Activated CD4-positive, alpha-beta T cell treated with anti-CD3 and anti-CD28 coated beads, Interleukin-2, amount 50 U/mL, for 4 hours (primary cell): ENCODE results near the gene RSF1.
"Not testable (repeated sequence)": the region's sequence is repeated elsewhere in the genome, so short reads cannot be mapped to it uniquely, and the experiment has no call there.

ENCODE experiments used
- DNase-seq, 2 experiments: peaks; one replicate each; pipeline ENCODE4 v3.0.0-alpha.2; 2020

The RSF1 gene

DNA sequence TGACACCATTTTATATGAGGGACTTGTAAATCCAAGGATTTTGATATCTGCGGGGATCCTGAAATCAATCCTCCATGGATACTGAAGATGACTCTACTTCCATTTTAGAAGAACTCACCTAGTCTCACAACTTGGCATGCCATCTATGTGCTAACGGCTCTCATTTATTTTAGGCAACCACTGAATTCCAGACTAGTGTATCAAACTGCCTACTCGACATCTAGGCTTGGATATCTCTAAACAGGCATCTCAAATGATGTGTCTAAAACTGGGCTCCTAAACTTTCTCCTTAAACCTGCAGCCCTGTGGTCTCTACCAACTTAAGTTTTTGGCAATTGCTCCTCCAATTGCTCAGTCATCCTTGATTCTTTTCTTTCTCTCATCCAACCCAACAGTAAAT lies 151.8 kb downstream of the RSF1 start:
- no peak for DNase-seq

DNA sequence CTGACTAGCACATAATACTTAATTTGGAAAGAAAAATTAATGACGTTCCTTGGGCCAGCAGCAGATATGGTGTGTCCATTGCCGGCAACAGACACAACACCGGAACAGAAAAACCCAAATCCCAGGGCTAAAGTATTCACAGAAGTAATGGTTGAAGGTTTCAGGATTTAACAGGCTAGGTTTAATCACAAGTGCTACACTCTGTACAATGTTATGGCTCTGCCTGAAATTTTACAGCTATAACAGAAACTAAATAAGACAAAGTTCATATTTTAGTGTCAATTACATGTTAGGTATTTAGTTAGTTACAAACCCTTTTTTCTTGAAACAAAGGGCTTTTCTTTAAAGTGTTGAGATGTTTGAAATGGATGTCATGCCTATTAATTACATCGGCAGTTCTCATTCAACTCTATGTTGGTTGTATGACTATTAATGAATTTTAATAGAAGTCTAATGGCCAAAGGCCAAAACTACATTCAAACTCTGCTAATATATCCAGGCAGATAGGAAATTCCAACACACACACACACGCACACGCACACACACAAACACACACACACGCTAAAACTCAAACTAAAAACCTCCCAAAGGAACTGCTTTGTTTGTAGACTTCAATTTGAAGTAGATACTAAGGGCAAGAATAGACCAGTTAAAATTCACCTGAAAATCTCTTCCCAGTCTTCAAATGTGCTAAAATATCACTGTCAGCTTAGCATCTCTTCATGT lies 155.1 kb downstream of the RSF1 start:
- DNase-seq: no peak

DNA sequence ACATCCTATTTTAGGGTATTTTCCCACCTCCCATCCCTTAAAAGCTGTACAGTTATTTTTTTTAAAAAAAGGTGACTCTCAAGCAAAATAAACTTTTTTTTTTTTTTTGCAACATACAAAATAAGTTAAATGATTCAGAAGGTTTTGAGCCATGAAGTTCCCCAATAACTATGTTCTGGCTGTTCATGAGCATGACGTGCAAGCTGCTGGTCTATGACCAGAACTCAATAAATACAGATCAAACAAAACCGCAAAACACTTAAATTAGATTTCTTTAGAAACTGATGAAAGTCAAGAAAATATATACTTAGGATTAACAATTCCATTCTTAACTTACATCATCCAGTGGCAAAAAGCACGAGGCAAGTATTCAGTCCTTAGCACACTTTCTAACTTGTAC lies 158.9 kb downstream of the RSF1 start:
- DNase-seq: no peak

DNA sequence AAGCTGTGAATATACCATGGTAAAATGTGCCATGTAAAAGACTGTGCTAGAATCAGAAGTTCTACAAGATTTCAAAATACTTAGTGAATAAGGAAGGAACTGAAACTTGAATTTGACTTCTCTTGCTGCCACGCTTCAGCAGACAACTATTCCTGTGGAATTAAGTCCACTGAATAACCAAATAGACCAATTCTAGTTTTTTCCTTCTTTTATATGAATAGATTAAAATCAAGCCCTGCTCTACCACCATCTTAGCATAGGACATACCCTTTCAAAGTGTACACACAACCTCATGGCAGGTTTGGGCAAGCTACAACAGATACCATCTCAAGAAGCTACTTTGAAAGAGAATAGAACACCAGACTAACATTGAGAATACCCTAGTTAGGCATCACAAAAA lies 159.6 kb downstream of the RSF1 start:
- no peak for DNase-seq

DNA sequence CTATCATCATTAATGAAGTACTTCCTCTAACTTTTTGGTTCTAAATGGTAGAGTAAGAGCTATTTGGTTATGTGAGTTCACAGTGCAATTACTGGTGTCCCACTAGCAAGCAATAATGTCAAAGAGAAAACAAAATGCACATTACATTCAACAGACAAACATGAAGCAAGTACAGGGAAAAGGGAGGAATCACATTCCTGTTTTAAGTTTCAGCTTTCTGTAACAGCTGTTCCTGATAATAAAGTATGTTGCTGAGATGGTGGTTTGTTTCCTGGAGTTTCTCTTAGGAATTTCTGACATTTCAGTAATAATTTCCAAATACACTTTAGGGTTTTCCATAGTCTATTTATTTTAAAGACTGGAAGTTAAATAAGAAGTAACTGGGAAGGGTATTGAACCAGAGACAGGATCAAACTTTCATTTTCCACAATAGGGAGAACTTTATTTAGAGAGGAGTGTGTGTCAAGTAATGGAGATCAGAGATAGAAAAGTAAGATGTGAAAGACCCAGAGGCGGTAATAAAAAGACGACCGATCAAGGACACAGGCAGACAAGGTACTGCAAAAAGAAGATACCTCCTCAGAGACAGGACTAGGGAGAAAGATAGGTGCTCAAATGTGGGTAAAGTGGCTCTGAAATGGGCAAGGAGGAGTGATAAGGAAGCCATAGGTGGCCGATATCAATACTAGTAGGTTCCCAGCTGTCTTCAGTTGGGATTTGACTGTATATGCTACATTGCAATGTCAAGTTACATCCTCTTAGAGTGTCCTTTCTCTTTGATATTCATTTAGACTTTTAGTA lies 162.1 kb downstream of the RSF1 start:
- no peak for DNase-seq

DNA sequence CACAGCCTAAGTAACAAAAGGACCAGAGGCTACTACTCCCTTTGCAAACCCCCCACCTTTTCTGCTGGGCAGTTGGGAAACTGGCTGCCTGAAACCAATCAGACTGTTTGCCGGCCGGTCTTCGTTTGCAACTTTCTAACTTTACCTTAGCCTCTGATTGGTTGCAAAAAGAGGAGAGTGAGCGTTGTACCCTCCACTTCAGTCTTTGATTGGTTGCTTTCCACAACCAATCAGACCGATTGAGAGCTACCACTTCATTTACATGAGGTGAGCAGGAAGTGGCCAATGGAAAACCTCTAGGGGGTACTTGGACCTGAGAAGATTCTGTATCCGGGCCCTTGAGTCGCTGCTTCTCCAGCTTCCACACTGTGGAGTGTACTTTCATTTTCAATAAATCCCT lies 164.2 kb downstream of the RSF1 start:
- DNase-seq: no peak

DNA sequence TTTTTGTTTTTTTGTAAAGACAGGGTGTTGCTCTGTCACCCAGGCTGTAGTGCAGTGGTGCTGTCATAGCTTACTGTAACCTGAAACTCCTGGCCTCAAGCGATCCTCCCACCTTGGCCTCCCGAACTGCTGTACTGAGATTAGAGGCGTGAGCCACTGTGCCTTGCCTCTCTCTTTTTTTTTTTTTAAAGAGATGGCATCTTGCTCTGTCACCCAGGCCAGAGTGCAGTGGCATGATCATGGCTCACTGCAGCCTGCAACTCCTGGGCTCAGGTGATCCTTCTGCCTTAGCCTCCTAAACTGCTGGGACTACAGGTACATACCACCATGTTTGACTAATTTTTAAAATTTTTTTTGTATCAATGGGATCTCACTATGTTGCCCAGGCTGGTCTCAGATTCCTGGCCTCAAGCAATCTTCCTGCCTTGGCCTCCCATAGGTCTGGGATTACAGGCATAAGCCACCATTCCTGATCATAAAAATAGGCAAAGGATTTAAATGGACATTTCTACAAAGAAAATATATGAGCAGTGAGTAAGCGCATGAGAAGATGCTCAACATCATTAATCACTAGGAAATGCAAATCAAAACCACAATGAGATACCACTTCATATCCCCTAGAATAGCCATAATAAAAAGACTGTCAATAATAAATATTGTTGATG lies 165.6 kb downstream of the RSF1 start:
- DNase-seq: no peak

DNA sequence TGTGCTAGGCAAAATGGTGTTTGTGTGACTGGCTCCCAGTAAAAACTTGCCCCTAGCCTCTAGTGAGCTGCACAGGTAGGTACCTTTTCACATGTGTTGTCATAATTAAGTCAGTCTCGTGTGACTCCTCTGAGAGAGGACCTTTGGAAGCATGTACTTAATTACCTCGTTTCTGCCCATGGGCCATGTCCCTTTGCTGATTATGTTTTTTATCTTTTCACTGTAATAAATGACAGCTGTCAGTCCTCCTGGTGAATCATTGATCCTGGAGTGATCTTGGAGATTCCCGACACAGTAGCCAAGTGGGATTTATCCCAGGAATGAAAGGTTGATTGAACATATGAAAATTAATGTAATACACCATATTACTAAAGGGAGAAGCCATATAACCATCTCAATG lies 170.4 kb downstream of the RSF1 start:
- no peak for DNase-seq

DNA sequence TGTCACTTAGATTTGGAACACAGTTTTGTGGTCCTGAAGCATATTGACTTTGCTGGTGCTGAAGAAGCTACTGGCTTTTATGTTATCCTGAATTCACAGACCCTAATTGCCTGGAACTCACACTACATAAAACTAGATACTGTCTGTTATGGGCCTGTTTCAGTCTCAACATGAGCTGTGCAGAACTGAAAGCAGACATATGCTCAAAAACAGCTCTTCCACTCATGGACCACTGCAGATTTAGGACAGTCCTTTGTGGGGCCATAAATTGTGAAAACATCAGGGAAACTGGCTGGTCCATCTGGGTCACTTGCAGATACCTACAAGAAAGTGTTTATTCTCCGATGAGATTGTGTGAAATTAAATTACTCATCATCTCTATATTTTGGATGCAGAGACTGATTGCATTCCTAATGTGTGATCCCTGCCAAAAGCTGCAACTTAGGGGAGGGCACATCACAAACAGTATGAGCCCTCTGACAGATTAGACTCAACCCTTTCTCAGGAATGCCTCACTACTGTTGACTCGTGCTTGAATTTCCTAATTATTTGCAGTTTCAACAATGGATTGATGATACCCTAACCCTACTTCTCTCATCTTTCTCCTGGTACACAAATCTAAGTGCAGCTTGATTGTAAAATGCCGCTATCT lies 172.7 kb downstream of the RSF1 start:
- DNase-seq: no peak

DNA sequence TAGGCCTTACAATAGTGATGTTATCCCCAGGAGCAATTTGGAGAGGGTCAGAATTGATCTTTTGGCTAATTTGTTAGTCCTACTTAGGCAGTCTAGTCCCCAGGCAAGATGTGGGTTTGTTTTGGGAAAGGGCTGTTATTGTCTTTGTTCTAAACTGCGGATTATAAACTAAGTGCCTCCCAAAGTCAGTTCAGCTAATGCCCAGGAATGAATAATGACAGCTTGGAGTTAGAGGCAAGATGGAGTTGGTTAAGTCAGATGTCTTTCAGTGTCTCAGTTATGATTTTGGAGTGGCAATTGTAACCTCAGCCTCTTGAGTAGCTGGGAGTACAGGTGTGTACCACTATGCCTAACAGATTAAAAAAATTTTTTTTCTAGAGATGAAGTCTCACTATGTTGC lies 175.6 kb downstream of the RSF1 start:
- DNase-seq: no peak

DNA sequence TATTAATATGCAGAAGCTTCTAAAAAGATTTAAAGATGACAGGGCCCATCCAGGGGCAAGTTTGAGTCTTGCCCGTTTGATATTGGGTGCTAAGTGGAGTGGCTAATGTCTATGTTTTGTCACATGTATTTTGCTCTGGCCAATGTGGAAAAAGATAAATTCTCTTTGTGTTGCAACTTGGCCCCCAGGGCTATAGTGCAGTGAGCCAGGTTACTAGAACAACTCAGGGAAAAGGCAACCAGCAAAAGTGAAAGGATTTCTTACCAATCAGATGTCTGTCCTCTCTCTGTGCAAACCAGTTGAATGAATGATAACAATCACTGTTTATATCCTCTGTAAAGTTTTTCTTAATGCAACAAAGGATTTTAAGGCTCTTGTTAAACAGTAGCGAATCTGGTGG lies 178.3 kb downstream of the RSF1 start:
- no peak for DNase-seq

DNA sequence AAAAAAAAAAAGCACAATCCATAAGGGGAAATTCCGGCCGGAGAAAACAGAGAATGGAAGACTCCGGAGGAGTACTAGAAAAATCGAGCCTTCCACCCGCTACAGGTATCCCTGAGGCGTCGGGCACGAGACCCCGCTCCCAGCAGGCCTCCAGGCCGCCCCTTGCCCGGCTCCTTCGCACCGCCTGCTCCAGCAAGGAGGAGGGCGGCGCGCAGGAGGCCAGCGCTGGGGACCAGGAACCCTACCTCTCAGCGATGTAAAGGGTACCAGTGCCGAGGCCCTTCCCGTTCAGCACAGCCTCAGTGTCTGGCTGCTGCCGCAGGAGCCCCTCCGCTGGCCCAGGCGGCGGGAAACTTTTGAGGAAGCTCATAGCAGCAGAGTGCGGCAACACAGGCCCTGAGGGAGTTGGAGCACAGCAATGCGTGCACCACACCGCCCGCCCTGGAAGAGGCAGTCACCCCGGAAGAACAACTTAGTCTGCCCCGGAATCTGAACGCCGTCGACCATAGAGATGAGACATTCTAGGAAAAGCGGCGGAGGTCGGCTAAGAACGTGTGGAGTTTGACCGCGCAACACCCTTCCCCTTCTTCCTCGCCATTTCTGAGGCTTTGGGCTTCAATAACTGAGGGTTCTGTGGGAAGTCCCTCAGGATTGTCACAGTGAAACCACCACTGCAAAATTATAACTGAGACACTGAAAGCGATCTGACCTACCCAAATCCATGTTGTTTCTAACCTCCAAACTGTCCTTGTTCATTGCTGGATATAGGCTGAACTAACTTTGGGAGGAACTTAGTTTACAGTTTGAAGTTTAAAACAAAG lies 183.0 kb downstream of the RSF1 start, which contains the start of gene CLNS1A:
TSS of gene CLNS1A (minus strand) at position 450 of the 821 bp plus-strand sequence. CDS start at position 370, 80 bp downstream.
- peak; percentile 71 for DNase-seq

DNA sequence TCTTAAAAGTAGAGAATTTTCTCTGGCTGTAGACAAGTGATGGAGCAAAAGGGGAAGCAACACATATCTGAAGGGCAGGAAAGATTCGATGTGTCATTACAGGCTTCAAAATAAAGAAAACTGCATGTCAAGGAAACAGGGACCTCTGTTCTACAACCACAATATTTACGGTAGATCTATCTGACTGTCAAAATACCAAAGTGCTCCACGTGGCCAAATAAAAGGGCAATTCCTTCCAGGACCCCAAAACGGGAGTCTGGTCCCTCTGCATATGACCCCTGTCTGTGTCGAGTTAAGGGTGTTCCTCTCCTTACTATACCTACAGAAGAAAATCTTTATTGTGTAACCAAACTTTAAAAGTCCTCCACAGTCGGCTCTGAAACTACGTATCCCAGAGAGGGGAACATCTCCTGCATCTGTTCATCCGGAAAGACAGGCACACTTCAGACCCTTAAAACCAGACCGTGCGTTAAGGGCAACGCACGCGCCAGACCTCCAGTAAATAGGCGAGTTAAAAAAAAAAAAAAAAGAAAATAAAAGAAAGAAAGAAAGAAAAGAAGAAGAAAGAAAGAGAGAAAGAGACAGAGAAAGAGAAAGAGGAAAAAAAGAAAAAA lies 183.7 kb downstream of the RSF1 start:
- DNase-seq: no peak

DNA sequence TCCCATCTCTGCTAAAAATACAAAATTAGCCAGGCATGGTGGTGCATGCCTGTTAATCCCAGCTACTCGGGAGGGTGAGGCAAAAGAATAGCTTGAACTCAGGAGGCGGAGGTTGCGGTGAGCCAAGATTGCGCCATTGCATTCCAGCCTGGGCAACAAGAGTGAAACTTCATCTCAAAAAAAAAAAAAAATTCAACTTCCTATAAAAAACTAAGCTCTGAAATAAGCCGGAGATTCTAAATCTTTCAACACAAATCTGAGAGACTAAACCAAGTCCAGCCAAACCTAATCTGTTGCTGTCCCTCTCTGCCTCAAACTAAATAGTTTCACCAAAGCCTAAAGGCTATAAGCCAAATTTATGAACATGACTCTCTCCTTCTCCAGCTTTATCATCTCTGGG lies 186.6 kb downstream of the RSF1 start:
- DNase-seq: not testable (repeated sequence)

DNA sequence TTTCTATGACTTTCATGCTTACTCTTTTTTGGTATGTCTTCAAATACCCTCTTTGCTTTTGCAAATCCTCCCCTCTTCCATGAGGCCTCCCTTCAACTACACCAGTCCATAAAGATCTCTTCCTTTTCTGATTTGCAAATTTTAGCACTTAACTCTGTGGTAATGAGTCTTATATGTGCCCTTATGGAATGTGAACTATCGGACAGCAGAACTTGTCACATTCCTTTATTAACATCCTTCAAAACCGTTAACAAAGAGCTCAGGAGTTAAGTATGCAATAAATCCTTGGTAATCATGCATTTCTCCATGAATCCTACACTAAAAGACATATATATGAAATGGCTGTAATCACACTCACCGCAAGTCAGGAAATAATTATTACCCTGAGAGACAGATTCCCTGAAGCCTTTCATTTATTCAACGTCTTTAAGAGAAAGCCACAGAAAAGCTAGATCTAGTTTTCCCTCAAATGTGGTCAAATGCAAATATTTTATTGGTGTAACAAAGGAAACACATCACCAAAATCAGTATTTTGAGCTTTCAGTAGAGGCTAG lies 190.3 kb downstream of the RSF1 start:
- no peak for DNase-seq

DNA sequence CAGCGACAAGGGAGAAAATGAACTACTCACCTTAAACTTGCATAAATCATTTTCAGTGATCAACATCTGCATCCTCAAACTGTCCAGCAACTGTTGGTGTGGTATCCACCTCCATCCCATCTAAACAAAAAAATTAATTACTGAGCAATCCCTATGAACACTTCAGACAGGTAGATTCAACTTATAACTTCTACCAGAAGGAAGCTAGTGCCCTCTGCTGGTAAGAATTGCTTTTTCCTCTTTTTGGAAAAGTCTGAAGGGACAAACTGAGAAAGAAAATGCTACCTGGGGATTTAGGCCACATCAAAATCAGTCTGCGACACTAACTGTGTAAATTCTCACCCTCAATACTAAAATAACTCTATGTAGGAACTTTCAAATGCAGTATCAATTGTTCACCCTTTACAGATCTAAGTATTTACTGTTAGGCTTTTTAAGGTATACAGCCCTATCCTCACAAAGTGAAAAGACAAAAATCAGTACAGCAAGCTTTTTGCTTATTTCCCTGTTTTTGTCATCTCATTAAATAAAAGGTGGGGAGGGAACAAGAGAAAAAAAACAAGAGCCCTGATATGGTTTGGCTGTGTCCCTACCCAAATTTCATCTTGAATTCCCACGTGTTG lies 200.8 kb downstream of the RSF1 start:
- DNase-seq: no peak

DNA sequence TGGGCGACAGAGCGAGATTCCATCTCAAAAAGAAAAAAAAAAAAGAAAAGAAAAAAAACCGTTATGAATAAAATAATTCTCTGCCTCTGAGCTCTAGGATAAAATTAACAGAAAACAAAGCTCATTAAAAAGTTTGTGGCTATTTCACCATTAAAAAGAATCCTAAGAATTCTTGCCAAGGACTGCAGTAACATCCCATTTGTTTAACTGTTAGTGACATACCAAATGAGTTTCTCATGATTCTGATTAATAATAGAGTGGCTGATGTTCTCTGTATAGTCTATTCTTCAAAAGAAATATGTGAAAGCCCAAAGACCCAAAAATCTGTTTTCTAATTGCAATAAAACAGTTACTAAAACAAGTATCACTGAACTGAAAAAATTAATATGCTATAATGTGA lies 202.6 kb downstream of the RSF1 start:
- DNase-seq: no peak

DNA sequence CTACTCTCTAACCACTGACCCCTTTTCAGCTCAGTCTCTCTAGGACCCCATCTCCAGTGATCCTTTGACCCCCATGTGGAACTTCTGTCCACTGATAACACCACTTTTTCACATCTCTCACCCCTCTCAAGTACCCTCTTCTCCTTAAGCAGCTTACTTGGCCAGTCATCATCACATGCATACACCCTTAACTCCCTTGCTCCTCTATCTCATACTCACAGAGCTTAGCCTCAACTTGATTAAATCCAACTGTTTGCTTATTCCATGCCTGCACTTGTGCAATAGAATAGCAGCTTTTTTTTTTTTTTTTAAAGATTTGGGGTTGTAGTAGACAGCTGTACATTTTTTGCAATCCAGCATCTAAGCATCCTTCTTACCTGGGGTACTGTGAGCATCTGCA lies 208.6 kb downstream of the RSF1 start:
- DNase-seq: no peak
